ENCODE results near the gene GRIK2. TPM values are rescaled to one million over a fixed set of nuclear protein-coding genes. Genes with fewer than 3 reads are reported as not detected.

The GRIK2 gene
- total and polyA plus RNA-seq, 9 donors: 0.12 to 4.1 (median 0.89) TPM; not detected in 1

- TF ChIP-seq EP300 (IDR thresholded peaks at IDR 0.05) (no peak), POLR2A (IDR thresholded peaks at IDR 0.05) (no peak), CTCF (IDR thresholded peaks at IDR 0.05) (no peak)
- H3K27ac ChIP-seq: no peak overlapping the region
- H3K4me3 ChIP-seq: no peak overlapping the region
- WGBS, 3 donors: 90 to 93% (median 91%) methylated on average over 2 of the region's 2 CpGs
- H3K27me3 ChIP-seq: no peaks in the 10 kb centered on the region
- intact Hi-C loops (cut with DNase I): no loop called here
- H3K36me3 ChIP-seq: no peaks in the 10 kb centered on the region
- no peaks in the 10 kb centered on the region for H3K4me1 ChIP-seq (ENCODE audit: insufficient read depth)
- no peak for DNase-seq
- no peaks in the 10 kb centered on the region for H3K9me3 ChIP-seq
Observed at GRCh38 chr6:101940391-101940790, 546.9 kb downstream of the GRIK2 start.

GRCh38 chr6:101956961-101957360 lies 563.5 kb downstream of the GRIK2 start:
- Histone ChIP-seq H3K4me1 (ENCODE audit: insufficient read depth) (no peaks in the 10 kb centered on the region), H3K27ac (no peak overlapping the region), H3K4me3 (no peak overlapping the region), H3K27me3 (no peaks in the 10 kb centered on the region), H3K9me3 (no peaks in the 10 kb centered on the region), H3K36me3 (no peaks in the 10 kb centered on the region)
- intact Hi-C loops (cut with DNase I): no loop called here
- WGBS, 3 donors: 69 to 76% (median 70%) methylated on average over 2 of the region's 2 CpGs
- DNase-seq: no peak
- TF ChIP-seq POLR2A (IDR thresholded peaks at IDR 0.05): no peak
- no peak for TF ChIP-seq EP300 (IDR thresholded peaks at IDR 0.05)
- TF ChIP-seq CTCF (IDR thresholded peaks at IDR 0.05): no peak

GRCh38 chr6:101961357-101961756 lies 567.8 kb downstream of the GRIK2 start:
- intact Hi-C loops (cut with DNase I): no loop called here
- Histone ChIP-seq H3K9me3 (no peaks in the 10 kb centered on the region), H3K27me3 (no peaks in the 10 kb centered on the region), H3K36me3 (no peaks in the 10 kb centered on the region), H3K27ac (no peak overlapping the region), H3K4me1 (ENCODE audit: insufficient read depth) (no peaks in the 10 kb centered on the region), H3K4me3 (no peak overlapping the region)
- TF ChIP-seq POLR2A (IDR thresholded peaks at IDR 0.05) (no peak), CTCF (IDR thresholded peaks at IDR 0.05) (no peak), EP300 (IDR thresholded peaks at IDR 0.05) (no peak)
- 90 to 93% (median 93%) methylated on average over 8 of the region's 8 CpGs for WGBS, 3 donors
- DNase-seq: no peak

- Histone ChIP-seq H3K27me3 (no peaks in the 10 kb centered on the region), H3K4me1 (ENCODE audit: insufficient read depth) (no peaks in the 10 kb centered on the region), H3K27ac (no peak overlapping the region), H3K4me3 (no peak overlapping the region), H3K9me3 (no peaks in the 10 kb centered on the region), H3K36me3 (no peaks in the 10 kb centered on the region)
- TF ChIP-seq CTCF (IDR thresholded peaks at IDR 0.05) (no peak), POLR2A (IDR thresholded peaks at IDR 0.05) (no peak), EP300 (IDR thresholded peaks at IDR 0.05) (no peak)
- intact Hi-C loops (cut with DNase I): no loop called here
- no peak for DNase-seq
Observed at GRCh38 chr6:101980924-101981323, 587.4 kb downstream of the GRIK2 start.

GRCh38 chr6:101986476-101986875 lies 593.0 kb downstream of the GRIK2 start:
- intact Hi-C loops (cut with DNase I): no loop called here
- Histone ChIP-seq H3K9me3 (no peaks in the 10 kb centered on the region), H3K27ac (no peak overlapping the region), H3K4me3 (no peak overlapping the region), H3K36me3 (no peaks in the 10 kb centered on the region), H3K27me3 (no peaks in the 10 kb centered on the region), H3K4me1 (ENCODE audit: insufficient read depth) (no peaks in the 10 kb centered on the region)
- TF ChIP-seq EP300 (IDR thresholded peaks at IDR 0.05): no peak
- no peak for TF ChIP-seq CTCF (IDR thresholded peaks at IDR 0.05)
- no peak for TF ChIP-seq POLR2A (IDR thresholded peaks at IDR 0.05)
- DNase-seq: no peak
- 80 to 92% (median 85%) methylated on average over 3 of the region's 3 CpGs for WGBS, 3 donors

Measured in ovary (tissue), 9 donors.